Esophagus muscularis mucosa (tissue), 4 donors: Measurements from ENCODE around the gene ENKUR. TPM values are rescaled to one million over a fixed set of nuclear protein-coding genes. Genes with fewer than 3 reads are reported as not detected.
"Not testable (repeated sequence)": the region's sequence is repeated elsewhere in the genome, so short reads cannot be mapped to it uniquely, and the experiment has no call there.

ENCODE experiments used
- DNase-seq: peaks from one replicate; pipeline ENCODE4 v3.0.0-alpha.2; 2017; ENCODE audit errors: extremely low spot score
- H3K27ac ChIP-seq, 4 donors: fragments of 200-600 bp; sonication (generic); replicated peaks in 1 of 4; 1 replicate in 3 of 4; 2 replicates in 1 of 4; pipeline ENCODE4 v1.5.1; 2016 to 2019; ENCODE audit warnings: mild to moderate bottlenecking in 1 of 4
- H3K27me3 ChIP-seq, 4 donors: fragments of 200-600 bp; sonication (generic); one replicate each; pipeline versions ENCODE4 v1.5.1 to v1.6.0; 2016 to 2019
- H3K36me3 ChIP-seq, 4 donors: fragments of 200-600 bp; sonication (generic); one replicate each; pipeline ENCODE4 v1.5.1; 2016 to 2019
- H3K4me1 ChIP-seq, 4 donors: fragments of 200-600 bp; sonication (generic); one replicate each; pipeline ENCODE4 v1.5.1; 2016 to 2019
- H3K4me3 ChIP-seq, 4 donors: fragments of 200-600 bp; sonication (generic); 1 replicate in 2 of 4; 2 replicates in 2 of 4; pipeline ENCODE4 v1.5.1; 2016 to 2019; ENCODE audit warnings: mild to moderate bottlenecking in 4 of 4, moderate library complexity in 1 of 4
- H3K9me3 ChIP-seq, 4 donors: fragments of 200-600 bp; sonication (generic); 1 replicate in 3 of 4; 2 replicates in 1 of 4; pipeline ENCODE4 v1.5.1; 2016 to 2019
- CTCF ChIP-seq, 3 experiments: fragments of 200-600 bp in 2 of 3; fragments of 450-650 bp in 1 of 3; sonication (generic) in 2 of 3; IDR thresholded peaks; one replicate each; pipeline ENCODE4 v1.5.1; 2017 to 2019; ENCODE audit warnings: antibody characterized with exemption in 3 of 3, mild to moderate bottlenecking in 2 of 3, moderate library complexity in 1 of 3
- EP300 ChIP-seq: sonication (generic); formaldehyde crosslinking; IDR thresholded peaks from one replicate; pipeline ENCODE4 v1.6.1; 2017; ENCODE audit warnings: antibody characterized with exemption
- POLR2A ChIP-seq: fragments of 450-650 bp; IDR thresholded peaks from one replicate; pipeline ENCODE4 v1.6.1; 2017; ENCODE audit warnings: antibody characterized with exemption, moderate library complexity, mild to moderate bottlenecking, low read depth
- POLR2AphosphoS5 ChIP-seq, 2 donors: sonication (generic); formaldehyde crosslinking; IDR thresholded peaks; one replicate each; pipeline ENCODE4 v1.6.1; 2017; ENCODE audit warnings: antibody characterized with exemption in 2 of 2
- WGBS: methylation state at CpG from one replicate; pipeline ENCODE4 v1.1.5; 2018; 5-methylcytosine and 5-hydroxymethylcytosine counted together
- intact Hi-C: fragments of 100-400 bp; cut with DNase I; formaldehyde crosslinking; loops from one replicate; pipeline ENCODE4 v1.15.1; 2023
- total RNA-seq, 4 donors: library from RNA; depleted of rRNA; stranded (reverse); fragments of >200 nt; gene quantifications; one replicate each; pipeline versions ENCODE4 v1.1.0 to v1.2.1, GENCODE V29; 2016

Gene ENKUR
- total RNA-seq, 4 donors from 2014 or later, result 0.17 TPM; not detected in 3

GRCh38 chr10:24979685-24980084 lies 36.3 kb downstream of the ENKUR start:
- H3K4me3 ChIP-seq, result no peak overlapping the region
- peaks cover 0 to 4% (median 0%) of the 10 kb centered on the region in 4 donors for H3K4me1 ChIP-seq
- no peaks in the 10 kb centered on the region for H3K9me3 ChIP-seq
- H3K27me3 ChIP-seq, result no peaks in the 10 kb centered on the region
- H3K36me3 ChIP-seq, result no peaks in the 10 kb centered on the region
- no peak for DNase-seq
- no peak overlapping the region for H3K27ac ChIP-seq
- TF ChIP-seq POLR2AphosphoS5 (IDR thresholded peaks at IDR 0.05) (no peak), POLR2A (no peak), EP300 (no peak), CTCF (IDR thresholded peaks at IDR 0.05) (no peak)
- 95% methylated on average over 4 of the region's 4 CpGs for WGBS
- intact Hi-C loops, result no loop called here

- 49% methylated on average over 2 of the region's 2 CpGs for WGBS
- no peak overlapping the region for H3K4me3 ChIP-seq
- H3K27me3 ChIP-seq, result no peaks in the 10 kb centered on the region
- peaks cover 0 to 5% (median 0%) of the 10 kb centered on the region in 4 donors for H3K4me1 ChIP-seq
- intact Hi-C loops, result no loop called here
- H3K36me3 ChIP-seq, result no peaks in the 10 kb centered on the region
- DNase-seq, result no peak
- no peaks in the 10 kb centered on the region for H3K9me3 ChIP-seq
- TF ChIP-seq POLR2A (no peak), POLR2AphosphoS5 (IDR thresholded peaks at IDR 0.05) (peak in 1 of 2 donors; percentile 8)
- no peak overlapping the region for H3K27ac ChIP-seq
Observed at GRCh38 chr10:24974976-24975375, 41.0 kb downstream of the ENKUR start.

DNA sequence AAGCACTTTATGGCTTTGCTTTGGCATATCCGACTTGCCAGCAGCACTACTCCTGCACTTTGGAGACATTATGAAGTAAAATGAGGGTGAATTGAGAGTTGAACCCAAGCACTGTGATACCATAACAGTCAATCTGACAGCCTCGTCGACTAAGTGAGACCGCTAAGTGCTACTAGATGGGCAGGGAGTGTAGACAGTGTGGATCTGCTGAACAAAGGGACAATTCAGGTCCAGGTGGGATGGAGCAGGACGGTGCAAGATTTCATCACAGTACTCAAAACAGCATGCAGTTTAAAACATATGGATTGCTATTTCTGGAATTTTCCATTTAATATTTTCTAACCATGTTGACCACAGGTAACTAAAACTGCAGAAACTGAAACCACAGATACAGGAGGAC lies 42.8 kb downstream of the ENKUR start:
- H3K4me3 ChIP-seq, result no peak overlapping the region
- intact Hi-C loops, result no loop called here
- WGBS, result 91% methylated on average over 5 of the region's 5 CpGs
- TF ChIP-seq EP300 (no peak), POLR2AphosphoS5 (IDR thresholded peaks at IDR 0.05) (no peak), POLR2A (no peak), CTCF (IDR thresholded peaks at IDR 0.05) (no peak)
- no peaks in the 10 kb centered on the region for H3K36me3 ChIP-seq
- H3K4me1 ChIP-seq, result peaks cover 0 to 5% (median 0%) of the 10 kb centered on the region in 4 donors
- no peak overlapping the region for H3K27ac ChIP-seq
- no peaks in the 10 kb centered on the region for H3K27me3 ChIP-seq
- DNase-seq, result no peak
- H3K9me3 ChIP-seq, result no peaks in the 10 kb centered on the region

GRCh38 chr10:24971374-24971773 lies 44.6 kb downstream of the ENKUR start:
- Histone ChIP-seq H3K9me3 (no peaks in the 10 kb centered on the region), H3K27me3 (no peaks in the 10 kb centered on the region), H3K4me1 (peaks cover 0 to 5% (median 0%) of the 10 kb centered on the region in 4 donors), H3K4me3 (no peak overlapping the region), H3K36me3 (no peaks in the 10 kb centered on the region), H3K27ac (no peak overlapping the region)
- TF ChIP-seq EP300 (no peak), POLR2AphosphoS5 (IDR thresholded peaks at IDR 0.05) (peak in 1 of 2 donors; percentile 28)
- intact Hi-C loops, result no loop called here
- no peak for DNase-seq

- Histone ChIP-seq H3K4me3 (no peak overlapping the region), H3K4me1 (peaks cover 0 to 5% (median 0%) of the 10 kb centered on the region in 4 donors), H3K27me3 (no peaks in the 10 kb centered on the region), H3K27ac (no peak overlapping the region), H3K36me3 (no peaks in the 10 kb centered on the region), H3K9me3 (no peaks in the 10 kb centered on the region)
- 48% methylated on average over 2 of the region's 2 CpGs for WGBS
- intact Hi-C loops, result no loop called here
- DNase-seq, result peak; percentile 12
- TF ChIP-seq POLR2AphosphoS5 (IDR thresholded peaks at IDR 0.05) (no peak), POLR2A (no peak), EP300 (no peak), CTCF (IDR thresholded peaks at IDR 0.05) (no peak)
Observed at GRCh38 chr10:24969841-24970281, 46.1 kb downstream of the ENKUR start.

DNA sequence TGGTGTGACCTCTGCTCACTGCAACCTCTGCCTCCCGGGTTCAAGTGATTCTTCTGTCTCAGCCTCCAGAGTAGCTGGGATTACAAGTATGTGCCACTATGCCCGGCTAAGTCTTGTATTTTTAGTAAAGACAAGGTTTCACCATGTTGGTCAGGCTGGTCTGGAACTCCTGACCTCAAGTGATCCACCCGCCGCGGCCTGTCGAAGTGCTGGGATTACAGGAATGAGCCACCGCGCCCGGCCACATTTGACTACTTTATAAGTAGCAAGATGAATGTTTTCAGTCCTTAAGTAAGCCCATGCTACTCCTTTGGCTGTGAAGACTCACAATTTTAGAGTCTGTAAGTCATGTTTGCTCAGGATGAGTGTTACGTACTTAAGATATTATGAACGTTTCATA lies 47.0 kb downstream of the ENKUR start:
- DNase-seq, result peak; percentile 53
- intact Hi-C loops, H3K36me3 ChIP-seq, H3K4me1 ChIP-seq, H3K9me3 ChIP-seq, H3K27ac ChIP-seq, H3K4me3 ChIP-seq, H3K27me3 ChIP-seq: not testable (repeated sequence)
- WGBS, result 96% methylated on average over 11 of the region's 11 CpGs
